Skeletal muscle satellite cell (primary cell): Measurements from ENCODE around the gene MYH9.

ENCODE experiments used
- H3K27me3 ChIP-seq: 2 replicates; pipeline ENCODE4 v1.7.0; 2013; ENCODE audit warnings: low read length; ENCODE audit not compliant: control insufficient read depth, insufficient read depth
- H3K36me3 ChIP-seq: 2 replicates; pipeline ENCODE4 v1.7.0; 2013; ENCODE audit warnings: mild to moderate bottlenecking, control low read depth, low read length; ENCODE audit not compliant: insufficient read depth
- H3K4me1 ChIP-seq: 2 replicates; pipeline ENCODE4 v1.7.0; 2013; ENCODE audit warnings: low read length; ENCODE audit not compliant: control insufficient read depth, insufficient read depth
- H3K4me2 ChIP-seq: 2 replicates; pipeline ENCODE4 v1.7.0; 2013; ENCODE audit warnings: mild to moderate bottlenecking, low read length
- H3K4me3 ChIP-seq: 2 replicates; pipeline ENCODE4 v1.7.0; 2013; ENCODE audit warnings: low read length
- H3K9ac ChIP-seq: 2 replicates; pipeline ENCODE4 v1.7.0; 2013; ENCODE audit warnings: mild to moderate bottlenecking, low read depth, low read length, moderate library complexity
- H3K9me3 ChIP-seq: replicated peaks from 2 replicates; pipeline ENCODE4 v1.7.0; 2013; ENCODE audit warnings: mild to moderate bottlenecking, control low read depth, low read length

Gene MYH9

GRCh38 chr22:36369004-36369921, 18.5 kb downstream of the MYH9 start:
- peak overlapping the region; percentile 47 for H3K4me3 ChIP-seq
- H3K36me3 ChIP-seq, result peaks cover 44% of the 10 kb centered on the region
- H3K27me3 ChIP-seq, result no peaks in the 10 kb centered on the region
- H3K4me1 ChIP-seq, result peaks cover 94% of the 10 kb centered on the region
- H3K9ac ChIP-seq, result peak overlapping the region; percentile 68
- H3K9me3 ChIP-seq, result no peaks in the 10 kb centered on the region
- peak overlapping the region; percentile 76 for H3K4me2 ChIP-seq

GRCh38 chr22:36368359-36368983, 19.3 kb downstream of the MYH9 start:
- Histone ChIP-seq H3K9me3 (no peaks in the 10 kb centered on the region), H3K4me3 (peak overlapping the region; percentile 54), H3K4me2 (peak overlapping the region; percentile 76), H3K36me3 (peaks cover 49% of the 10 kb centered on the region), H3K27me3 (no peaks in the 10 kb centered on the region), H3K9ac (peak overlapping the region; percentile 68), H3K4me1 (peaks cover 98% of the 10 kb centered on the region)

DNA sequence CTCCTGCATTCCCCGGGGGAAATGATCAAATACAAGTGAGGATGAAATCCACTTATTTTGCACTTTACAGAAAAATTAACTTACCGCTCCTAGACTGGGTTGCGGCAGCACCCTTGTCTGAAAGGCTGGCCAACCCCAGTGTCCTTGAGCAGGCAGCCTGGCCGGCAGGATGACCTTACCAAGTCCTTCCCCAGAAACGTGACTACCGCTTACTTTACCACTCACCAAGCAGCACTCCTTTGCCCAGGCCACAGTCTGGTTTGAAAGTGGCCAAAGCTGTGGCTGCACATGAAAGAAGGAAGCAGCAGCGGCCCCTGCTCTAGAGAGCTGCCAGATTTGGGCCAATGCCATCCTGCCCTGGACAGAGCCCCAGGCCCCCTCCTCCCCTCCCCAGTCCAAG, 20.3 kb downstream of the MYH9 start:
- H3K4me2 ChIP-seq, result peak overlapping the region; percentile 76
- peaks cover 48% of the 10 kb centered on the region for H3K36me3 ChIP-seq
- no peaks in the 10 kb centered on the region for H3K27me3 ChIP-seq
- H3K4me1 ChIP-seq, result peaks cover 98% of the 10 kb centered on the region
- H3K9ac ChIP-seq, result peak overlapping the region; percentile 35
- no peak overlapping the region for H3K4me3 ChIP-seq
- no peaks in the 10 kb centered on the region for H3K9me3 ChIP-seq

DNA sequence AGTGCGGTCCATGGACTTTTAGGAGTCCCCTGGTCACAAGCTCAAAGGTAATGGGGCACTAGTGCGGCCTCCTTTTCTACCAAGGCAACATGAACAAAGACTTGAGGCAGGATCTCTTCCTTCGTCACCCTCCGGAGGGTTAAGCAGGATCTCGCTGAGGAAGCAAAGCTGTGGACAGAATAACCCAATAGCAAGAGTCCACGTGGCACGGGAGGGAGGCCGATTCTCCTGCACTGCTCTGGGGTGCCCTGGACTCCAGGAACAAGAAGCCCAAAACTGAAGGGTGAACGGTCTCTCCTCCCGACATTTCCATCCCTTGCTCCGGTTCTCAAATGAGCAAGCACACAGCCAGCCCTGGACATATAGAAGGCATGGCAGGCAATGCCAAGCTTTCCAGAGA, 20.7 kb downstream of the MYH9 start:
- H3K4me1 ChIP-seq, result peaks cover 98% of the 10 kb centered on the region
- no peak overlapping the region for H3K4me3 ChIP-seq
- H3K4me2 ChIP-seq, result peak overlapping the region; percentile 76
- no peaks in the 10 kb centered on the region for H3K27me3 ChIP-seq
- H3K36me3 ChIP-seq, result peaks cover 46% of the 10 kb centered on the region
- no peaks in the 10 kb centered on the region for H3K9me3 ChIP-seq
- H3K9ac ChIP-seq, result peak overlapping the region; percentile 35

DNA sequence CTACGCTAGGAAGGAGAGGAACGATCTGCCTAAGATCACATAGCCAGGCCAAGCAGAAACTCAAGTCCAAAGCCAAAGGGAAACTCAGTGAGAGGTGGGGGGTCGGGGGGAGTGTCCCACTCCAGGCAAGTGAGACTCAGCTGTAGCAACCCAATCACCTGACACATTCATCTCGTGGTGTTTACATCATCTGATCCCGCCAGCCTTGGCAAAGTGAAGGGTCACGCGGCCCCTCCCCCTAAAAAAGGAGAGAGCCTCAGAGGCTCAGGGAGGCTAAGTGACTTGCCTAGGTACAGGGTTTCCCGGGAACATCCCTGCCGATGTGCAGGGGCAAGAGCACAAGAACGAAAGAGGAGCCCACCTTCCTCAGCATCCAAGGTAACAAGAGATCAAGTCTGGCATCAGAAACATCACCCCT, 21.5 kb downstream of the MYH9 start:
- Histone ChIP-seq H3K9ac (peak overlapping the region; percentile 35), H3K9me3 (no peaks in the 10 kb centered on the region), H3K4me3 (no peak overlapping the region), H3K4me1 (peaks cover 96% of the 10 kb centered on the region), H3K4me2 (peak overlapping the region; percentile 76), H3K27me3 (no peaks in the 10 kb centered on the region), H3K36me3 (peaks cover 43% of the 10 kb centered on the region)

- Histone ChIP-seq H3K36me3 (peaks cover 42% of the 10 kb centered on the region), H3K9me3 (no peaks in the 10 kb centered on the region), H3K4me1 (peaks cover 93% of the 10 kb centered on the region), H3K9ac (peak overlapping the region; percentile 68), H3K27me3 (no peaks in the 10 kb centered on the region), H3K4me2 (peak overlapping the region; percentile 69), H3K4me3 (no peak overlapping the region)
These were observed 22.8 kb downstream of the MYH9 start for GRCh38 chr22:36365020-36365411.

DNA sequence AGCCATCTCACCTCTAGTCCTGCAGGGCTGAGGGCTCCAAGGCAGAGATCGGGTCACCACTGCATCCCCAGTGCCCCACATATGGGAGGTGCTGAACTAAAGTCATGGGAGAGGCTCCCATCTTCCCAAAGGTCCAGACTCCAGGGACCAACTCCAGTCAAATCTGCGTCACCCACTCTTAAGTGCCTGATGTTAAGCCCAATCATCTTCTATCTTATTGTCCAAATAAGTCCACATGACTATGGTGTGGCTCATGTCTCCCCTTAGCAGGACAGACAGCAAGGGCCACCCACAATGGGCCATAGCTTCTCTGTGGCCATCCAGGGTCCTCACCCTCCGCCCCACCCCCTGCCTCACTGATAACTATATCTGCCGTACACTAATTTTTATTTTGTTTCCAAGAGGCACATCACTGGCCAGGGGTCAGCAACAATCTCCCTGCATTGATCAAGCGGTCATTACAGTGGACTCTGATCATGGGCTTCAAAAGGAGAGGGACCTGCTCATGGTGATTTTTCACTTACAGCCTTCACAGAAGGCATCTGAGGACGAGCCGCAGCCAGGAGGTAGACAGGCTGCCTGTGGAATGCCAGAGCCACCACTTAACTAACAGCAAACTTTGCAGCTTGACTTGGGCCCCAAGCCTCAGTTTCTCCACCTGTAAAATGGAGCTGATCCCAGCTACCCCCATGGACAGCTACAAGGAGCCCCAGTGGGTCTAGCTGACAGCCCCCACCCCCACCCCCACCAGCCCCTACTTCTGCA, 23.3 kb downstream of the MYH9 start:
- H3K36me3 ChIP-seq, result peaks cover 43% of the 10 kb centered on the region
- H3K9ac ChIP-seq, result peak overlapping the region; percentile 29
- no peaks in the 10 kb centered on the region for H3K27me3 ChIP-seq
- H3K4me3 ChIP-seq, result peak overlapping the region; percentile 16
- peak overlapping the region; percentile 46 for H3K4me2 ChIP-seq
- H3K9me3 ChIP-seq, result no peaks in the 10 kb centered on the region
- H3K4me1 ChIP-seq, result peaks cover 93% of the 10 kb centered on the region

DNA sequence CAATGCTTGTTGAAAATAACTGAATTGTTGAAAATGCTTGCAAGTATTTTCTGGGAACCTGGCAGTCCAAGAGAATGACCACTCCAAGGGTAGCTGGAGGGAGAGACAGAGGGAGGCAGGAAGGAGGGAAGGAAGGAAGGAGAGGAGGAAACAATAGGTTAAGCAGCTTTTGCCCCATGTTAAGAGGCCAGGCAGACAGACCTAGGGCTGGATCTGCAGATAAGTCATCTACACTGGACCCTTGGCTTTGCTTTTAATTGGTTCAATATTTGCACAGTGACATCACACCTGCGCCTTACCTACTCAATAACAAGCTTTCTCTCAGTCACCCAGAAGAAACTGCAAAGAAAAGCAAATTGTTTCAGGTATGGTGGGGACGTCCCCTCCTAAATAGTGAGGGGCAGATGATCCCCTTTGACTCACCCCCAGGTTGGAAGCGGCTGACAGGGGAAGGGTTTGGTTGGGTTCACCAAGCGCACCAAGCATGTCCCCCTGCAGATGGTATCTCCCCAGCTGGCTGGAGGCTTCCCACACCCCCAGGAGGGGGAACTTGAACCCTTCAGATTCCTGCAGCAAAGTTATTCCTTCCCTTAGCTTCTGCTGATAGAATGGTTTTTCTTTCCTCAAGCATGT, 24.3 kb downstream of the MYH9 start:
- peak overlapping the region; percentile 29 for H3K9ac ChIP-seq
- no peaks in the 10 kb centered on the region for H3K27me3 ChIP-seq
- peak overlapping the region; percentile 68 for H3K4me2 ChIP-seq
- H3K9me3 ChIP-seq, result no peaks in the 10 kb centered on the region
- H3K4me1 ChIP-seq, result peaks cover 93% of the 10 kb centered on the region
- H3K36me3 ChIP-seq, result peaks cover 48% of the 10 kb centered on the region
- H3K4me3 ChIP-seq, result no peak overlapping the region

GRCh38 chr22:36362932-36363331, 24.8 kb downstream of the MYH9 start:
- H3K9ac ChIP-seq, result peak overlapping the region; percentile 6
- peaks cover 92% of the 10 kb centered on the region for H3K4me1 ChIP-seq
- H3K4me2 ChIP-seq, result peak overlapping the region; percentile 68
- H3K4me3 ChIP-seq, result peak overlapping the region; percentile 22
- no peaks in the 10 kb centered on the region for H3K9me3 ChIP-seq
- peaks cover 48% of the 10 kb centered on the region for H3K36me3 ChIP-seq
- H3K27me3 ChIP-seq, result no peaks in the 10 kb centered on the region

GRCh38 chr22:36362075-36362474, 25.7 kb downstream of the MYH9 start:
- H3K36me3 ChIP-seq, result peaks cover 51% of the 10 kb centered on the region
- H3K9me3 ChIP-seq, result no peaks in the 10 kb centered on the region
- peak overlapping the region; percentile 68 for H3K4me2 ChIP-seq
- no peak overlapping the region for H3K4me3 ChIP-seq
- no peak overlapping the region for H3K9ac ChIP-seq
- no peaks in the 10 kb centered on the region for H3K27me3 ChIP-seq
- H3K4me1 ChIP-seq, result peaks cover 92% of the 10 kb centered on the region

DNA sequence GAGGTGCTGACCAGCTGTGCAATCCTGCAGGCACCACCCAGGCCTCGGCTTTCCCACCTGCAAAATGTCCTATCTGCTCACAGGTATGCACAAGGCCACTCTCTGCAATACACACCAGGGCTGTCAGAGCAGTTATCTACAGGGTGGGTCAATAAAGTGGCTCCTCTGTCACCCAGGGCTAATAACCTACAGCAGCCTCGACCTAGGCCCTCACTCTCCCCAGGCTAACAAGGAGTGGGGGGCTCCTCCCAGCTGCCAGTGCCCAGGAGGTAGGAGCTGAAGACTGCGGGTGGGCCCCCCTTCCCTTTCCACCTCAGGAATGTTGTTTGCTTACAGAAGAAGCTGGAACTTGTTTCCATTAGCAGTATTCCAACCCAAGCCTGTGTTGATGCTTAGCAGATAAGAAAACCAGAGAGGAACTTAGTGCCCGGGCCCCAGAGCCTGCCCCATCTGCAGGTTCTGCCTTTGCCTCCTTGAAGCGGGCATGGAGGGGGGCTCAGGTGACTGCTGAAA, 26.8 kb downstream of the MYH9 start:
- H3K27me3 ChIP-seq, result no peaks in the 10 kb centered on the region
- peak overlapping the region; percentile 44 for H3K4me2 ChIP-seq
- no peak overlapping the region for H3K4me3 ChIP-seq
- H3K4me1 ChIP-seq, result peaks cover 90% of the 10 kb centered on the region
- H3K36me3 ChIP-seq, result peaks cover 47% of the 10 kb centered on the region
- H3K9me3 ChIP-seq, result no peaks in the 10 kb centered on the region
- peak overlapping the region; percentile 24 for H3K9ac ChIP-seq
